Thoracic aorta (tissue), 2 donors: Measurements from ENCODE around the gene MYH15. TPM values are rescaled to one million over a fixed set of nuclear protein-coding genes. Genes with fewer than 3 reads are reported as not detected.

Experiments
- ATAC-seq: fragments of 150-250 bp; one replicate; pipeline ENCODE4 v1.8.0; 2017; ENCODE audit warnings: low read depth; ENCODE audit not compliant: insufficient number of reproducible peaks, low FRiP score
- DNase-seq: peaks from one replicate; pipeline ENCODE4 v3.0.0-alpha.2; 2020; ENCODE audit warnings: low spot score
- H3K27ac ChIP-seq, 2 donors: fragments of 200-600 bp; sonication (generic); 1 replicate in 1 of 2; 2 replicates in 1 of 2; pipeline ENCODE4 v1.5.1; 2016; ENCODE audit warnings: mild to moderate bottlenecking in 2 of 2, moderate library complexity in 2 of 2
- H3K27me3 ChIP-seq: fragments of 200-600 bp; sonication (generic); replicated peaks from 2 replicates; pipeline ENCODE4 v1.6.0; 2016; ENCODE audit warnings: mild to moderate bottlenecking; ENCODE audit not compliant: insufficient read depth
- H3K36me3 ChIP-seq: fragments of 200-600 bp; sonication (generic); one replicate; pipeline ENCODE4 v1.5.1; 2016
- H3K4me1 ChIP-seq, 2 donors: fragments of 200-600 bp; sonication (generic); 1 replicate in 1 of 2; 2 replicates in 1 of 2; pipeline versions ENCODE4 v1.5.1 to v1.6.0; 2016; ENCODE audit warnings: low read depth in 2 of 2, mild to moderate bottlenecking in 1 of 2; ENCODE audit not compliant: control insufficient read depth in 1 of 2
- H3K4me3 ChIP-seq: fragments of 200-600 bp; sonication (generic); 2 replicates; pipeline ENCODE4 v1.5.1; 2016; ENCODE audit warnings: mild to moderate bottlenecking
- H3K9me3 ChIP-seq: fragments of 200-600 bp; sonication (generic); 2 replicates; pipeline ENCODE4 v1.5.1; 2016
- CTCF ChIP-seq: fragments of 200-600 bp; sonication (generic); IDR thresholded peaks from one replicate; pipeline ENCODE4 v1.5.1; 2019; ENCODE audit warnings: antibody characterized with exemption
- total RNA-seq, 2 donors: library from RNA; depleted of rRNA; stranded (reverse); fragments of >200 nt; gene quantifications; one replicate each; pipeline versions ENCODE4 v1.1.0 to v1.2.3, GENCODE V29; 2016

MYH15 gene
- total RNA-seq, 2 donors from 2014 or later: 0.14 TPM; not detected in 1

GRCh38 chr3:108448593-108448992 is 61.8 kb downstream of the MYH15 start:
- H3K4me3 ChIP-seq: no peak overlapping the region
- no peak overlapping the region for H3K27ac ChIP-seq
- TF ChIP-seq CTCF: no peak
- DNase-seq (no peak), ATAC-seq (no peak)
- H3K36me3 ChIP-seq: no peaks in the 10 kb centered on the region
- H3K9me3 ChIP-seq: no peaks in the 10 kb centered on the region
- no peaks in the 10 kb centered on the region for H3K27me3 ChIP-seq
- no peaks in the 10 kb centered on the region for H3K4me1 ChIP-seq

- H3K36me3 ChIP-seq: no peaks in the 10 kb centered on the region
- H3K27ac ChIP-seq: no peak overlapping the region
- H3K4me3 ChIP-seq: no peak overlapping the region
- no peaks in the 10 kb centered on the region for H3K4me1 ChIP-seq
- DNase-seq (no peak), ATAC-seq (no peak)
- H3K27me3 ChIP-seq: no peaks in the 10 kb centered on the region
- no peaks in the 10 kb centered on the region for H3K9me3 ChIP-seq
- no peak for TF ChIP-seq CTCF
Measured at GRCh38 chr3:108447096-108447847, 63.1 kb downstream of the MYH15 start.

- no peaks in the 10 kb centered on the region for H3K36me3 ChIP-seq
- DNase-seq: no peak
- ATAC-seq: no peak
- no peaks in the 10 kb centered on the region for H3K4me1 ChIP-seq
- H3K9me3 ChIP-seq: no peaks in the 10 kb centered on the region
- no peak overlapping the region for H3K4me3 ChIP-seq
- no peak overlapping the region for H3K27ac ChIP-seq
- TF ChIP-seq CTCF: no peak
- H3K27me3 ChIP-seq: no peaks in the 10 kb centered on the region
Measured at GRCh38 chr3:108442281-108442680, 68.1 kb downstream of the MYH15 start.

- DNase-seq (no peak), ATAC-seq (no peak)
- Histone ChIP-seq H3K27ac (no peak overlapping the region), H3K4me3 (no peak overlapping the region), H3K27me3 (no peaks in the 10 kb centered on the region), H3K4me1 (no peaks in the 10 kb centered on the region), H3K9me3 (no peaks in the 10 kb centered on the region), H3K36me3 (no peaks in the 10 kb centered on the region)
- TF ChIP-seq CTCF: no peak
Measured at GRCh38 chr3:108441518-108441917, 68.9 kb downstream of the MYH15 start.

- no peak for TF ChIP-seq CTCF
- Histone ChIP-seq H3K27me3 (no peaks in the 10 kb centered on the region), H3K4me1 (no peaks in the 10 kb centered on the region), H3K4me3 (no peak overlapping the region), H3K27ac (no peak overlapping the region), H3K9me3 (no peaks in the 10 kb centered on the region), H3K36me3 (no peaks in the 10 kb centered on the region)
- DNase-seq: no peak
- no peak for ATAC-seq
Measured at GRCh38 chr3:108441071-108441507, 69.3 kb downstream of the MYH15 start.
